GM18870 (cell line): ENCODE measurements around the gene GREM1.
A peak's percentile ranks its signal among the peaks of the same experiment; 100 is the strongest.

Experiments used
- ATAC-seq: cut with Tn5 transposase; IDR thresholded peaks from one replicate; pipeline ENCODE4 v1.9.1; 2021; ENCODE audit warnings: moderate library complexity; ENCODE audit not compliant: unreplicated experiment

GREM1 gene

GRCh38 chr15:32694222-32694983 is 23.4 kb upstream of the GREM1 start:
- ATAC-seq: no peak

DNA sequence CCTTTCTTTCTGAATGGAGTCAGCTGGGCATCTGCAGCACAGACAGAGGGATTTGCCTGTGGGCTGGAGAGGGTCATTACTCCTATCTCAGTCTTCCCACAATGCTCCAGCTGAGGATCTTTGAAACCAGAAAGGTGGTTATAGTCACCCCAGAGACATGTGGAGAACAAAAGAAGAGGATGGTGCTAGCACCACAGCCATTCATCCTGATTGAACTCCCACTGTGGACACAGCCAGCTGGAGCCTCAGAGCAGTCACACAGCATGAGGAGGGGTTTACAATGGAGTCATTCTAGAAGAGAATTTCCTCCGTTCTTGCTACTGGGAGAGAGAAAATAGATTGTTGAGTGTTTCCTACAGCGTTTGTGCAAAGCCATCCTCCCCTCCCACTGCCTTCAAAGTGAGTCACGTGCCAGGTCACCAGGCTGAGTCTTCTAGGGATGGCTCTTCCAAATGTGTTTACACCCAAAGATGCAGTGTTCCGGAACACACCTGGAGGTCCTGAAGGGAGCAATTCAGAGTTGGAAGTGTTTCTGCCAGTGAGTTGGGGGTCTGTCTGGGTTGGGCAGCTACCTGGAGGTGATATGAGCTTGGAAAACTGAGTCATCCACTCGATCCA is 18.9 kb upstream of the GREM1 start:
- ATAC-seq: no peak

- no peak for ATAC-seq
Observed at GRCh38 chr15:32700501-32701150, 17.2 kb upstream of the GREM1 start.

DNA sequence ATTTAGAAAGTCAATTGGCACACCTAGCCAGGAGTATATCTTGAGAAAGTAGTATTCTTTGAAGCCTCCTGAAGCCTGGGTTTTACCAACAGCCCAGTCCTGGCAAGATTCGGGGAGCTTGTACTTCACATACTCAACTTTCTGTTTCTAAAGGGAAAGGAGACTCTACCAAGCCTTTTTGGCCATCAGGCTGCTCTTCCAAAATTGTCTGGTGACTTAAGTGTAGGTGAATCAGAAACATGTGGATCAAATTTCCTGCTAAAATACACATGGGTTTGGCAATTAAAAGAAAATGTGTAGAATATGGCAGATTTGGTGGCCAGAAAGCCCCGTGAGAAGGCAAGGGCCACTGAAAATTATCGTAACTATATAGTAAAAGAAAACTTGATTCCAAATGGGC is 15.9 kb upstream of the GREM1 start:
- no peak for ATAC-seq

GRCh38 chr15:32704395-32704981 is 13.3 kb upstream of the GREM1 start:
- ATAC-seq: no peak

DNA sequence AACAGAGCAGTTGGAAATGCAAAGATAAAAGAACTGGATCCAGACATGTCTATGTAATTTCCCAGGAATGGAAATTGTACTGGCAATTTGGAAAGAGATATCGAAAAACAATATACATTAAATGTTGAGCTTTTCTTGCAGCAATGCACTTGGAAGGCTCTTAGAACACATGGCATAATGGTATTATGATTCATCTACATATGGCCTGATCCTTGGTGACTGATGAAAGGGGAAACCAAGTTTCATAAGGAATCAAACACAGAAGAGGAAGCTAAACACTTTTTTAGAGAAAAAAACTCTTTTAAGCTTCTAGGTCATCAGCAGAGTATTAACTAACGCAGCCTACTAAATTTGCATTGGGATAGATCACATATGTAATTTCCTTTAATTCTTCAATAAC is 12.4 kb upstream of the GREM1 start:
- no peak for ATAC-seq

- ATAC-seq: no peak
Observed at GRCh38 chr15:32706704-32707103, 11.1 kb upstream of the GREM1 start.

DNA sequence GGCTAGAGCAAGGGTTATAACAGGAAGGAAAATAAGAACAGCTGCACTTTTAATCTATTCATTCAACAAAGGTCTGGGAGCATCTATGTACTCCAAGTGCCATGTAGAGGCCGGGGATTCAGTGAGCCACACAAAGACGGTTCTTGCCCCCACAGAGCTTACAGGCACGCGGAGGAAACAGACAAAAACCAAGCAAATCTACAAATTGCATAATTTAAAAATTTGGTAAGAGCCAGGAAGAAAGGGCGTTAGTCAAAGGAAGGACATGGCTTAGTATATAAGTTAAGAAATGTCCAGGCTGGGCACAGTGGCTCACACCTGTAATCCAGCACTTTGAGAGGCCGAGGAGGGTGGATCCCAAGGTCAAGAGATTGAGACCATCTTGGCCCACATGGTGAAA is 10.4 kb upstream of the GREM1 start:
- no peak for ATAC-seq

- no peak for ATAC-seq
Observed at GRCh38 chr15:32709295-32710033, 8.3 kb upstream of the GREM1 start.

DNA sequence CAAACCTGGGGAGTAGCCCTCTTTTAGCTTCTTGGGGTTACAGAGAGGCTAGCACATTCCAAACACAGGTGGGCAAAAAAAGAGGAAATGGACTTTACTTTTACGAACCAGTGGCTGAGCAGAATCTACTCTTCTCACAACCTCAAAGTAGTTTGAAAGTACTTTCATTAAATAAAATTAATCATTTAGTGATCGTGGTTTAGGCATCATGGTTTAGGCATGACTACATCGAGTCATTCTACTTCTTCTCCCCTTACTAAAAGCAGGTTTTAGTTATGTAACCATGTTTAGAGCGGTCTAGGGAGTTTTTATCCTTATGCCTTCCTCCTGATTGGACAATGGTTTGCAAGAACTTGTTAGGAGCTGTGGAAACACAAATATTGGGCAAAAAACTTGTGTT is 2.5 kb upstream of the GREM1 start:
- ATAC-seq: peak; percentile 73

DNA sequence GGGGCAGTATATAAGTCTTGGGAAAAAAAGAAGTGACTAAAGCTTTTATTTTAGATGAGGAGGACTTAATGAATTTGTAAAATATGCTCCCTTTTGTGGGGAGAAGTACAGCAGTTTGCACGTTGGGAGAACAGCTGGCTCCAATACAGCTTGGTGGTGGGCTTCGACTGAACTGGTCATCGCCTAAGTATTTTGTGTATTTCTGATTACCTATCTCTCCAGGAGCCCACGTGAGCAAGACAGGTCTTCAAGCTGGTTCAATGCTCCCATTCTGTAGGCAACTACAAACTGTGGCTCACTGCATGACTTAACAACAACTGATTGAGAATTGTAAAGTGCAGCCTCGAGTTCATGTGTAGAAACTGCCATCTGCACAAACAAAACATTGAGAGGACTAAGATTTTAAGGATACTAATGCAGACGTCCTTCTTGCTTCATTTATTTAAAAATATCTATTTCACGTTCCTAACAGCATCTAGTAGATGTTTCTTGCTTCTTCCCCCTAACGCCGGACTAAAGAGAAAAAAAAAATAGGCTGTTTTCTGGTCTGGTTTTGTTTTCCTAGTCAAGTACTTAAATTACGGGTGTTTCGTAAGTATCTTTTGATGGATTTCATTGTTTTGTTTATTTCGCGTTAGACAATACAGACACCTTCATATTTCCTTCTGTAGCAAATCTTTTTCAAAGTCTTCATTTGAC is 1.4 kb upstream of the GREM1 start:
- no peak for ATAC-seq

- no peak for ATAC-seq
Observed at GRCh38 chr15:32716915-32717425, 834 bp upstream of the GREM1 start.

DNA sequence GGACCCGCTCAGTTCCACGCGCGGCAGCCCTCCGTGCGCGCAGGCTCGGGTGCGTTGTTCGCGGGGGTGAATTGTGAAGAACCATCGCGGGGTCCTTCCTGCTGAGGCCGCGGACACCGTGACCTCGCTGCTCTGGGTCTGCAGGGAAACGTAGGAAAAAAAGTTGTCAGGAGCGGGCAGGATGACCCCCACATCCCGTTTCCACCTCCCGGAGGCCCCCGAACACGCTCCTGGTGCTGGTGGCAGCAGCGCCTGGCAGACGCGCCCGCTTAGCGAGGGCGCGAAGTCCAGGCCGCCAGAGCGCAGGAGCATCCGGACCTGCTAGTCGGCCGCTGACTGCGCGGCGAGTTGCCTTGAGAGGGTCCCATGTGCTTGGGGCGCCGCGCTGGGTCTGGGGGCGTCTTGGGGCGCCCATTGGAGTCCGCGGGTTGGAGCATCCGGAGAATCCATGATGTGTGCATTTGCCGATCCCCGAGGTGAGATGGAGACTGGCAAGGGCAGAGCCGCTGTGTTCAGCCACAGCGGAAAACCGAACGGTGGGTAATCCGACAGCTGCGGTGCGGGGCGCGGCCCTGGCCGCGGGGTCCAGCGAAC is 520 bp downstream of the GREM1 start:
- no peak for ATAC-seq

DNA sequence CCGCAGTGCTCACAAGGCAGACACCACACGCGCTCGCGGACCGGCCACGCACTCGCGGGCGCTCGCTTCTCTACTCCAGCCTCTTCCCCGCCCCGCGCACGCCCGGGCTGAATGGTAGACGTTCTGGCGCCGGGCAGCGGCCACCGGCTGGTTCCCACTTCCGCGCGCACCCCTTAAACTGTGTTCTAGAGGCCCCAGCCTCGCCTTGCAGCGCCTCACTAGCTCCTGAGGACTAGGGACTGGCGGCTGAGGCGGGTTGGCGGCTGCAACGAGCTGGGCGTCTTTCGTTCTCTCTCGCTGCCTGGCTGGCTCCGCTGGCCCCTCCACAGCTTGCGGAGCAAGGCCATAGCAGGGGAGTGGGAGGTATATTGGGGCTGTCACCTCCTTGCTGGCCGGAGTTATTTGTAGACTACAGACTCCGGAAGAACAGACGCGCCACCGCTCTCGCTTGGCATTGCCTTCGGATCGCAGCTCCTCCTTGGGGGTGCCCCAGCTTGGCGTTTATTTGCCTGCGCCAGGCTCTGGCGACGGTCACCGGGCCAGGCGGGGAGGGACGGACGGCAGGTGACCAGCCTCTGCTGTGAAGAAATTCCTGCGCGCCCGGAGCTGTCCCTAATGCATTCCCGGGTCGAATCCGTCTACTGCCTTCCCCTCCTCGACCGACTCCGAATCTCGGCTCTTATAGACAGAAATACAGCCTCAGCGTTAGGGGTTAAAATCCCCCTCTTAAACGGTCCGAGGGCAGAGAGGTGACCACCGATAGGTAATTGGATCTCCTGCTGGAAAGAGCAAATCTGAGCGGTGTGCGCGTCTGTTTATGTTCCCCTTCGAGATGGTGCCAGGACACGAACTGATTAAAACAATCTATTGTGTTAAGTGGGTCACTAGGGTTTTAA is 1.3 kb downstream of the GREM1 start:
- ATAC-seq: no peak

- no peak for ATAC-seq
Observed at GRCh38 chr15:32721596-32721995, 3.8 kb downstream of the GREM1 start.

DNA sequence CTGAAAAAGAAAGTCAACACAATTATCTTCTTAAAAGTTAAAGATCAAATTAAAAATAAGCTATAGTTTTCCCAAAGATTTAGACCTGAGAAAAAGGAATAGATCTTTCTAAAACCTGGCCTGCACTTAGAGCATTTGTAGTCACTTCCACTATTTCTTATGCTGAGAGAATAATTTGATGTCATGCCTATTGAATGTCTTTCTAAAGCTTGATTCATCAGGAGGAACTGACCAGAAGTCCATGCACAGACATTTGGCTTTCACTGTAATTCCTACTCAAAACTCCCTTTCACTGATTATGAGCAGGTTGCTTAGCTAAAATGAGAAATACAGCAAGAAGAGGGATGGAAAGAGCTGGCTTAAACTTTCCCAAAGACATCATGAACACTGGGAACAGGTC is 4.3 kb downstream of the GREM1 start:
- ATAC-seq: no peak

GRCh38 chr15:32723171-32723948 is 5.6 kb downstream of the GREM1 start:
- ATAC-seq: peak; percentile 94

DNA sequence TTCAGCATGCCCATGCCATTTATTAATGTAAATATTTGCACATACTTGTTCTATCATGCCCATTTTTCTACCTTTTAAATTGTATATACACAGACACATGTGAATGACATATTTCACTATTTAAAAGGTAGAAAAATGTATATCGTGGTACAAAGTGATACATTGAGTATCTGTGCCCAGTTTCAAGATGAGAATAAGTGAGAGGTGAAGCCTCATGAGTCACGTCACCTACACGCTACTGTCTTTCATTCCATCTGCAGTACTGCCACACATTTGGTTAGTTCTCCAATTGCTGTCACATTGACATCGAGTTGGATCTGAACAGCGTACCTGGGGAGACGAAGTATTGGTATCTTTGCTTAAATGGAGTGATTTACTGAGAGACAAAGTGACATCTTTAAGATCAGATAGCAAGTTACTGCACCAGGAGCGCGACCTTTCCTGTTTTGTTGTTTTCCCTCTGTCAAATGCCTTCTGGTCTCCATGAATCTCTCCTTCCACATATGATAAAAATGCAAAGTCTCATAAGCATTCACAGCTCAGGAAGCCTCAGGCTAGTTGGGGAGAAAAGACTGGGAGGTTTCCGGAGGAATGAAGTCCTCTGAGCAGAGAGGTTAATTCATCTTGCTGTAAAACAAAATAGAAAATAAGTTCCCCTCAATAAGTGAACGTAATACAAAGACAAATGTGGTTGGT is 12.0 kb downstream of the GREM1 start:
- ATAC-seq: no peak
